Neural cell (in vitro differentiated cells): ENCODE data around the gene BAAT.

Source experiments
- EZH2 ChIP-seq: fragments of 200-600, 300-800 bp; shearing (Covaris generic), sonication (generic); IDR thresholded peaks from 2 replicates; pipeline ENCODE4 v1.6.1; 2014; ENCODE audit warnings: antibody characterized with exemption, low read length, borderline replicate concordance, mild to moderate bottlenecking; ENCODE audit not compliant: insufficient read depth, poor library complexity, severe bottlenecking
- TF ChIP-seq, protein P1 (sequence below): IDR thresholded peaks from 2 replicates; pipeline ENCODE4 v1.6.1; 2012; ENCODE audit warnings: borderline replicate concordance

DNA sequence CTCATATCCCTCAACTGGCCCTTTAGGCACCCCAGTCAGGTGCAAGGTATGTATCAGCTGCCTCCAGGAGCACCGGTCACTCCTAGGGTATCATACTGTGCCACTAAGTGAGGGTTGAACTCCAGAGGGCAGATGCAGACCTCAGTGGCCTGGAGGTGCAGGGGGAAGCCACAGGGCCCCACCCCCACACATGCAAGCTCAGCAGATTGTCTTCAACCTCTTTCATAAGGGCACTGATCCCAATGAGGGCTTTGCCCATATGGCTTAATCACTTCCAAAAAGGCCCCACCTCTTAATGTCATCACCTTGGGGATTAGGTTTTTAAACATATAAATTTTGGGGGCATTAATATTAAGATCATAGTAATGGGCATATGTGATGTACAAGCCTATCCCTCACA lies 28.2 kb downstream of the BAAT start:
- TF ChIP-seq EZH2, result no peak
- TF ChIP-seq, protein P1, sequence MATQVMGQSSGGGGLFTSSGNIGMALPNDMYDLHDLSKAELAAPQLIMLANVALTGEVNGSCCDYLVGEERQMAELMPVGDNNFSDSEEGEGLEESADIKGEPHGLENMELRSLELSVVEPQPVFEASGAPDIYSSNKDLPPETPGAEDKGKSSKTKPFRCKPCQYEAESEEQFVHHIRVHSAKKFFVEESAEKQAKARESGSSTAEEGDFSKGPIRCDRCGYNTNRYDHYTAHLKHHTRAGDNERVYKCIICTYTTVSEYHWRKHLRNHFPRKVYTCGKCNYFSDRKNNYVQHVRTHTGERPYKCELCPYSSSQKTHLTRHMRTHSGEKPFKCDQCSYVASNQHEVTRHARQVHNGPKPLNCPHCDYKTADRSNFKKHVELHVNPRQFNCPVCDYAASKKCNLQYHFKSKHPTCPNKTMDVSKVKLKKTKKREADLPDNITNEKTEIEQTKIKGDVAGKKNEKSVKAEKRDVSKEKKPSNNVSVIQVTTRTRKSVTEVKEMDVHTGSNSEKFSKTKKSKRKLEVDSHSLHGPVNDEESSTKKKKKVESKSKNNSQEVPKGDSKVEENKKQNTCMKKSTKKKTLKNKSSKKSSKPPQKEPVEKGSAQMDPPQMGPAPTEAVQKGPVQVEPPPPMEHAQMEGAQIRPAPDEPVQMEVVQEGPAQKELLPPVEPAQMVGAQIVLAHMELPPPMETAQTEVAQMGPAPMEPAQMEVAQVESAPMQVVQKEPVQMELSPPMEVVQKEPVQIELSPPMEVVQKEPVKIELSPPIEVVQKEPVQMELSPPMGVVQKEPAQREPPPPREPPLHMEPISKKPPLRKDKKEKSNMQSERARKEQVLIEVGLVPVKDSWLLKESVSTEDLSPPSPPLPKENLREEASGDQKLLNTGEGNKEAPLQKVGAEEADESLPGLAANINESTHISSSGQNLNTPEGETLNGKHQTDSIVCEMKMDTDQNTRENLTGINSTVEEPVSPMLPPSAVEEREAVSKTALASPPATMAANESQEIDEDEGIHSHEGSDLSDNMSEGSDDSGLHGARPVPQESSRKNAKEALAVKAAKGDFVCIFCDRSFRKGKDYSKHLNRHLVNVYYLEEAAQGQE, result no peak
